ENCODE data around the gene SCN7A.
A peak's percentile ranks its signal among the peaks of the same experiment; 100 is the strongest.

Gene SCN7A

GRCh38 chr2:166454006-166454595, 39.9 kb downstream of the SCN7A start:
- no peak overlapping the region for H2AFZ ChIP-seq (ENCODE audit: low read depth, low read length)
- TF ChIP-seq CTCF (IDR thresholded peaks at IDR 0.05; ENCODE audit: low read depth, low read length) (no peak), EZH2phosphoT487 (IDR thresholded peaks at IDR 0.05; ENCODE audit: low read depth) (no peak)
- H4K20me1 ChIP-seq (ENCODE audit: insufficient read depth, low read length) = peaks cover 6% of the 10 kb centered on the region; the same call in 1 of the 2 replicates
- H3K27me3 ChIP-seq (ENCODE audit: low read depth, low read length) = peaks cover 22% of the 10 kb centered on the region
- H3K4me3 ChIP-seq (ENCODE audit: low read length) = no peak overlapping the region
- no peaks in the 10 kb centered on the region for H3K79me2 ChIP-seq (ENCODE audit: low read length)
- no peaks in the 10 kb centered on the region for H3K9me3 ChIP-seq (ENCODE audit: insufficient read depth, low read length)
- no peak overlapping the region for H3K27ac ChIP-seq (ENCODE audit: low read length)
- H3K4me2 ChIP-seq (ENCODE audit: low read length) = no peak overlapping the region
- H3K4me1 ChIP-seq (ENCODE audit: low read length) = peaks cover 10% of the 10 kb centered on the region
- no peak overlapping the region for H3K9ac ChIP-seq (ENCODE audit: low read length)
- H3K36me3 ChIP-seq (replicated peaks; ENCODE audit: low read depth, low read length) = no peaks in the 10 kb centered on the region

GRCh38 chr2:166451468-166451867, 42.6 kb downstream of the SCN7A start:
- no peak overlapping the region for H3K4me3 ChIP-seq (ENCODE audit: low read length)
- H3K4me1 ChIP-seq (ENCODE audit: low read length) = peaks cover 13% of the 10 kb centered on the region
- no peak overlapping the region for H3K4me2 ChIP-seq (ENCODE audit: low read length)
- H3K79me2 ChIP-seq (ENCODE audit: low read length) = no peaks in the 10 kb centered on the region
- H4K20me1 ChIP-seq (ENCODE audit: insufficient read depth, low read length) = peaks cover 6% of the 10 kb centered on the region; the same call in 1 of the 2 replicates
- TF ChIP-seq EZH2phosphoT487 (IDR thresholded peaks at IDR 0.05; ENCODE audit: low read depth) (no peak), CTCF (IDR thresholded peaks at IDR 0.05; ENCODE audit: low read depth, low read length) (no peak)
- no peak overlapping the region for H3K9ac ChIP-seq (ENCODE audit: low read length)
- H3K9me3 ChIP-seq (ENCODE audit: insufficient read depth, low read length) = no peaks in the 10 kb centered on the region
- peaks cover 35% of the 10 kb centered on the region for H3K27me3 ChIP-seq (ENCODE audit: low read depth, low read length)
- no peak overlapping the region for H3K27ac ChIP-seq (ENCODE audit: low read length)
- no peaks in the 10 kb centered on the region for H3K36me3 ChIP-seq (replicated peaks; ENCODE audit: low read depth, low read length)
- H2AFZ ChIP-seq (ENCODE audit: low read depth, low read length) = no peak overlapping the region

GRCh38 chr2:166449439-166449838, 44.6 kb downstream of the SCN7A start:
- Histone ChIP-seq H4K20me1 (ENCODE audit: insufficient read depth, low read length) (peaks cover 6% of the 10 kb centered on the region; the same call in 1 of the 2 replicates), H3K4me1 (ENCODE audit: low read length) (peaks cover 13% of the 10 kb centered on the region), H3K9ac (ENCODE audit: low read length) (no peak overlapping the region), H2AFZ (ENCODE audit: low read depth, low read length) (no peak overlapping the region), H3K27me3 (ENCODE audit: low read depth, low read length) (peaks cover 34% of the 10 kb centered on the region), H3K79me2 (ENCODE audit: low read length) (no peaks in the 10 kb centered on the region), H3K9me3 (ENCODE audit: insufficient read depth, low read length) (no peaks in the 10 kb centered on the region), H3K36me3 (replicated peaks; ENCODE audit: low read depth, low read length) (no peaks in the 10 kb centered on the region), H3K27ac (ENCODE audit: low read length) (no peak overlapping the region), H3K4me2 (ENCODE audit: low read length) (peak overlapping the region; percentile 25; the same call in 1 of the 2 replicates), H3K4me3 (ENCODE audit: low read length) (no peak overlapping the region)
- TF ChIP-seq EZH2phosphoT487 (IDR thresholded peaks at IDR 0.05; ENCODE audit: low read depth) (no peak), CTCF (IDR thresholded peaks at IDR 0.05; ENCODE audit: low read depth, low read length) (no peak)

- Histone ChIP-seq H2AFZ (ENCODE audit: low read depth, low read length) (no peak overlapping the region), H3K9me3 (ENCODE audit: insufficient read depth, low read length) (no peaks in the 10 kb centered on the region), H3K79me2 (ENCODE audit: low read length) (no peaks in the 10 kb centered on the region), H3K4me2 (ENCODE audit: low read length) (no peak overlapping the region), H3K36me3 (replicated peaks; ENCODE audit: low read depth, low read length) (no peaks in the 10 kb centered on the region), H3K27ac (ENCODE audit: low read length) (no peak overlapping the region), H3K27me3 (ENCODE audit: low read depth, low read length) (0 out of 2 replicates have a peak, but pooled peaks cover 25% of the 10 kb centered on the region), H4K20me1 (ENCODE audit: insufficient read depth, low read length) (peaks cover 6% of the 10 kb centered on the region; the same call in 1 of the 2 replicates), H3K4me3 (ENCODE audit: low read length) (no peak overlapping the region), H3K4me1 (ENCODE audit: low read length) (peaks cover 13% of the 10 kb centered on the region), H3K9ac (ENCODE audit: low read length) (no peak overlapping the region)
- TF ChIP-seq EZH2phosphoT487 (IDR thresholded peaks at IDR 0.05; ENCODE audit: low read depth) (no peak), CTCF (IDR thresholded peaks at IDR 0.05; ENCODE audit: low read depth, low read length) (no peak)
These were observed 45.9 kb downstream of the SCN7A start for GRCh38 chr2:166448106-166448505.

Data from OCI-LY3 (cell line).